Thoracic aorta (tissue), 2 donors: ENCODE results near the gene SLC52A3. TPM values are rescaled to one million over a fixed set of nuclear protein-coding genes. Genes with fewer than 3 reads are reported as not detected.
"Not testable (repeated sequence)": the region's sequence is repeated elsewhere in the genome, so short reads cannot be mapped to it uniquely, and the experiment has no call there.

ENCODE experiments used
- ATAC-seq: fragments of 150-250 bp; one replicate; pipeline ENCODE4 v1.8.0; 2017; ENCODE audit warnings: low read depth; ENCODE audit not compliant: insufficient number of reproducible peaks, low FRiP score
- DNase-seq: peaks from one replicate; pipeline ENCODE4 v3.0.0-alpha.2; 2020; ENCODE audit warnings: low spot score
- H3K27ac ChIP-seq, 2 donors: fragments of 200-600 bp; sonication (generic); 1 replicate in 1 of 2; 2 replicates in 1 of 2; pipeline ENCODE4 v1.5.1; 2016; ENCODE audit warnings: mild to moderate bottlenecking in 2 of 2, moderate library complexity in 2 of 2
- H3K27me3 ChIP-seq: fragments of 200-600 bp; sonication (generic); replicated peaks from 2 replicates; pipeline ENCODE4 v1.6.0; 2016; ENCODE audit warnings: mild to moderate bottlenecking; ENCODE audit not compliant: insufficient read depth
- H3K36me3 ChIP-seq: fragments of 200-600 bp; sonication (generic); one replicate; pipeline ENCODE4 v1.5.1; 2016
- H3K4me1 ChIP-seq, 2 donors: fragments of 200-600 bp; sonication (generic); 1 replicate in 1 of 2; 2 replicates in 1 of 2; pipeline versions ENCODE4 v1.5.1 to v1.6.0; 2016; ENCODE audit warnings: low read depth in 2 of 2, mild to moderate bottlenecking in 1 of 2; ENCODE audit not compliant: control insufficient read depth in 1 of 2
- H3K4me3 ChIP-seq: fragments of 200-600 bp; sonication (generic); 2 replicates; pipeline ENCODE4 v1.5.1; 2016; ENCODE audit warnings: mild to moderate bottlenecking
- H3K9me3 ChIP-seq: fragments of 200-600 bp; sonication (generic); 2 replicates; pipeline ENCODE4 v1.5.1; 2016
- total RNA-seq, 2 donors: library from RNA; depleted of rRNA; stranded (reverse); fragments of >200 nt; gene quantifications; one replicate each; pipeline versions ENCODE4 v1.1.0 to v1.2.3, GENCODE V29; 2016
- TF ChIP-seq, protein P1 (sequence below): fragments of 200-600 bp; sonication (generic); IDR thresholded peaks from one replicate; pipeline ENCODE4 v1.5.1; 2019; ENCODE audit warnings: antibody characterized with exemption

The SLC52A3 gene
- total RNA-seq, 2 donors from 2014 or later, result 0.54 to 1.5 TPM

DNA sequence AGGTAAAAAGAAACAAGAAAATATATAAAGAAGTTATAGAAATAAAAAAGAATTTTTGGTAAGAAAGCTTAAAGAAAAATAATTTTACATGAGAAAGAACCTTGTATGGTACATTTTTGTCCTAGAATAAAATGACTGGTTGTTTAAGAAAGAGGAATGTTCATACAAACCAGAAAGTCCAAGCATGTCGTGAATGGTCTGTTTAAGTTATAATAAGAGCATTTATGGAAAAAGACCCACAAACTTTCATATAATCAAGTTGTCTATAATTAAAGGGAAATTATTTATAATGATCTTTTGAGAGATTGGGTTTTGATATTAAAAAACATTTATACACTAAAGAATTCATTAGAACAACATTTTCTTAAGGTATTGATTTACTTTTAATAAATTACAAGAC, 37.4 kb upstream of the SLC52A3 start:
- TF ChIP-seq, protein P1, sequence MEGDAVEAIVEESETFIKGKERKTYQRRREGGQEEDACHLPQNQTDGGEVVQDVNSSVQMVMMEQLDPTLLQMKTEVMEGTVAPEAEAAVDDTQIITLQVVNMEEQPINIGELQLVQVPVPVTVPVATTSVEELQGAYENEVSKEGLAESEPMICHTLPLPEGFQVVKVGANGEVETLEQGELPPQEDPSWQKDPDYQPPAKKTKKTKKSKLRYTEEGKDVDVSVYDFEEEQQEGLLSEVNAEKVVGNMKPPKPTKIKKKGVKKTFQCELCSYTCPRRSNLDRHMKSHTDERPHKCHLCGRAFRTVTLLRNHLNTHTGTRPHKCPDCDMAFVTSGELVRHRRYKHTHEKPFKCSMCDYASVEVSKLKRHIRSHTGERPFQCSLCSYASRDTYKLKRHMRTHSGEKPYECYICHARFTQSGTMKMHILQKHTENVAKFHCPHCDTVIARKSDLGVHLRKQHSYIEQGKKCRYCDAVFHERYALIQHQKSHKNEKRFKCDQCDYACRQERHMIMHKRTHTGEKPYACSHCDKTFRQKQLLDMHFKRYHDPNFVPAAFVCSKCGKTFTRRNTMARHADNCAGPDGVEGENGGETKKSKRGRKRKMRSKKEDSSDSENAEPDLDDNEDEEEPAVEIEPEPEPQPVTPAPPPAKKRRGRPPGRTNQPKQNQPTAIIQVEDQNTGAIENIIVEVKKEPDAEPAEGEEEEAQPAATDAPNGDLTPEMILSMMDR, result no peak
- no peak for DNase-seq
- Histone ChIP-seq H3K4me3 (no peak overlapping the region), H3K9me3 (no peaks in the 10 kb centered on the region), H3K36me3 (no peaks in the 10 kb centered on the region), H3K4me1 (no peaks in the 10 kb centered on the region), H3K27ac (no peak overlapping the region), H3K27me3 (no peaks in the 10 kb centered on the region)
- ATAC-seq, result no peak

DNA sequence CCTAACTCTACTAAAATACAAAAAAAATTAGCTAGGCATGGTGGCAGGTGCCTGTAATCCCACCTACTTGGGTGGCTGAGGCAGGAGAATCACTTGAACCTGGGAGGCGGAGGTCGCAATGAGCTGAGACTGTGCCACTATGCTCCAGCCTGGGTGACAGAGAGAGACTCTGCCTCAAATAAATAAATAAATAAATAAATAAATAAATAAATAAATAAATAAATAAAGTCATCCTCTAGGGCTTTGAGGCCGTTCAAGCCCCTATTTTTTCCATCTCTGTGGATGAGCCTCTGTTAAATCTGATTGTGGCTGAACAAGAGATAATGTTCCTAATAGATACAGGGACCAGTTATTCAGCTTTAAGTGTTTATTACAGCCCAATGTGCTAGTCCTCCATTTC, 33.4 kb upstream of the SLC52A3 start:
- ATAC-seq (no peak), DNase-seq (no peak)
- Histone ChIP-seq H3K36me3 (no peaks in the 10 kb centered on the region), H3K4me3 (no peak overlapping the region), H3K4me1 (no peaks in the 10 kb centered on the region), H3K9me3 (no peaks in the 10 kb centered on the region), H3K27ac (no peak overlapping the region), H3K27me3 (no peaks in the 10 kb centered on the region)
- TF ChIP-seq, protein P1, result no peak

DNA sequence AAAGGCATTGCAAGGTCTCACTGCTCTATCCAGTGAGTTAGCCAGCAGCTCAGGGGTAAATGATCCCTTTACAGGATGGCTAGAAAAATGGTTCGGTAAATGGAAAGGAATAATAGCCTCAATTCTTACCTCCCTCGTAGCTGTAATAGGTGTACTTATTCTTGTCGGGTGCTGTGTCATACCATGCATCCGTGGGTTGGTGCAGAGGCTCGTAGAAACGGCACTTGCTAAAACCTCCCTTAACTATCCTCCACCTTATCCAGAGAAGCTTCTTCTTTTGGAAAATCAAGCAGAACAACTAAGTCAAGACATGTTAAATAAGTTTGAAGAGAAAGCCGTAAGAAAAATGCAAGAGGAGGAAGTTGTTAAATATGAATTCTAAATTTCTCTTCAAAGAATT, 31.7 kb upstream of the SLC52A3 start:
- not testable (repeated sequence) for H3K27me3 ChIP-seq, H3K36me3 ChIP-seq, H3K9me3 ChIP-seq, H3K4me3 ChIP-seq, ATAC-seq, H3K4me1 ChIP-seq, DNase-seq, H3K27ac ChIP-seq

DNA sequence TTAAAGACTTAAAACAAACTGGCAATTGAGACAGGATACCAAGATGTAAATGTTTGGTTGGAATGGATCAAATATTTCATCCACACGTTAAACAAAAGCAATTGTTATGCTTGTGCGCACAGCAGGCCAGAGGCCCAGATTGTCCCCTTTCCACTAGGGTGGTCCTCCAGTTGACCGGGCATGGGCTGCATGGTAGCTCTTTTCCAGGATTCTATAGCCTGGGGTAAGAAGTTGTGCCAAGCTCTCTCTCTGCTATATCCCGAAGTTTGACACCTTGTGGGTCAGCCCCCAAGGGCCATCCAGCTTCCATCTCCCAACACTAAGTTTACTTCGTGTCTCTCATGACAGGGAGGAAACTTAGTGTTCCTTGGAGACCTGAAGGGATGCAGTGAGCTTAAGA, 30.4 kb upstream of the SLC52A3 start:
- not testable (repeated sequence) for H3K4me3 ChIP-seq, H3K36me3 ChIP-seq, DNase-seq, H3K9me3 ChIP-seq, H3K27ac ChIP-seq, ATAC-seq, H3K27me3 ChIP-seq, H3K4me1 ChIP-seq

DNA sequence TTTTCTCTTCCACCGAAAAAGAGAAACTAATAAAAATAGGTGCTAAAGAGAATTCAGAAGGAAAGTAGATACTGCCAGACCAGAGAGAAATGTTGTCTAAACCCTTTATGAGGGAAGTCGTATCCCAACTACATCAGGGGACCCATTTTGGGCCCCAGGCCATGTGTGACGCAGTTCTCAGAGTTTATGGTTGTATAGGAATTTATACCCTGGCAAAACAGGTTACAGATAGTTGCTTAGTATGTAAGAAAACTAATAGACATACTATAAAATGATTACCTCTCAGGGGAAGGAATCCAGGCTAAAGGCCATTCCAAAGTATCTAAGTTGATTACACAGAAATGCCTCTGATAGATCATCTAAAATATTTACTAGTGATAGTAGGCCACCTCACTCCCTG, 28.6 kb upstream of the SLC52A3 start:
- H3K9me3 ChIP-seq, result no peaks in the 10 kb centered on the region
- no peak for DNase-seq
- no peaks in the 10 kb centered on the region for H3K36me3 ChIP-seq
- TF ChIP-seq, protein P1, result no peak
- no peak overlapping the region for H3K27ac ChIP-seq
- H3K27me3 ChIP-seq, result no peaks in the 10 kb centered on the region
- no peak for ATAC-seq
- H3K4me1 ChIP-seq, result no peaks in the 10 kb centered on the region
- no peak overlapping the region for H3K4me3 ChIP-seq

DNA sequence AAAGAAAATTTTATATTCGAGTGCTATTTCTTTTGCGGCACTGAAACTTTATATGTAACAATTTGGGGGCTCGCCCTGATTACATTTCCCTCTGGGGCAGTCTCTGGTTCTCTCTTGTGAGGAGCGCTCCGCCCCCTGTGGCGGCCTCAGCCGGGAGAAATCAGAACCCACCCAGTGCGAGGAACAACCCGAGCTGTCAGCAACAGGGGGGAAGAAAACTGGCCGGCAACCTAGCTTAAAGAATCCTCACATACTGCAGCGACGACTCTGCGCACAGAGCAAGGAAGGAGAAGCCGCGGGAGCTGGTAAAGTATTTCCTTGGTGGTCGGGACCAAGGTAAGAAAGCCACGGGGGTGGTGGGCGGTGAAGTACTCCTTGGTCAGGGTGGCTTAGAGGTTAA, 23.9 kb upstream of the SLC52A3 start:
- Histone ChIP-seq H3K4me3 (no peak overlapping the region), H3K27me3 (no peaks in the 10 kb centered on the region), H3K9me3 (no peaks in the 10 kb centered on the region), H3K36me3 (no peaks in the 10 kb centered on the region), H3K27ac (no peak overlapping the region), H3K4me1 (no peaks in the 10 kb centered on the region)
- no peak for ATAC-seq
- TF ChIP-seq, protein P1, result no peak
- no peak for DNase-seq
